H4 (cell line): ENCODE measurements around the gene PRKAG1. TPM values are rescaled to one million over a fixed set of nuclear protein-coding genes. Genes with fewer than 3 reads are reported as not detected.
A peak's percentile ranks its signal among the peaks of the same experiment; 100 is the strongest.

ENCODE experiments used
- DNase-seq: peaks from one replicate; pipeline ENCODE4 v3.0.0-alpha.2; 2015; ENCODE audit warnings: low spot score
- total RNA-seq: library from RNA; depleted of rRNA; stranded (reverse); fragments of >200 nt; shearing (Covaris generic); gene quantifications from 2 replicates; pipeline ENCODE4 v1.2.3, GENCODE V29; 2014; rRNA removed

The PRKAG1 gene
- total RNA-seq, 1 experiment from 2014 or later = 105 TPM

GRCh38 chr12:48967991-48968390 is 50.6 kb downstream of the PRKAG1 start:
- DNase-seq = no peak

- DNase-seq = no peak
Measured at GRCh38 chr12:48966177-48966895, 52.2 kb downstream of the PRKAG1 start.

GRCh38 chr12:48965298-48965838 is 53.2 kb downstream of the PRKAG1 start:
- DNase-seq = no peak

- DNase-seq = no peak
Measured at GRCh38 chr12:48961801-48962200, 56.8 kb downstream of the PRKAG1 start.

- DNase-seq = no peak
Measured at GRCh38 chr12:48961331-48961730, 57.2 kb downstream of the PRKAG1 start.

GRCh38 chr12:48960834-48961233 is 57.7 kb downstream of the PRKAG1 start:
- DNase-seq = no peak

GRCh38 chr12:48958049-48958388 is 60.6 kb downstream of the PRKAG1 start:
- no peak for DNase-seq

- peak; percentile 94 for DNase-seq
Measured at GRCh38 chr12:48957141-48958048, 61.2 kb downstream of the PRKAG1 start, which contains the start of gene ARF3. Gene ARF3, minus strand, starts transcription at chr12:48957487. Its CDS starts 16,392 bp downstream, at chr12:48941095.

GRCh38 chr12:48956279-48957140 is 62.1 kb downstream of the PRKAG1 start:
- DNase-seq = peak; percentile 97

- DNase-seq = no peak
Measured at GRCh38 chr12:48954841-48955501, 63.6 kb downstream of the PRKAG1 start.

- DNase-seq = no peak
Measured at GRCh38 chr12:48954061-48954460, 64.5 kb downstream of the PRKAG1 start.

GRCh38 chr12:48952691-48953090 is 65.9 kb downstream of the PRKAG1 start:
- DNase-seq = no peak

Other genes starting within 250 kb of the PRKAG1 start
- gene ADCY6, start 229.7 kb downstream of the PRKAG1 start, total RNA-seq = 7.8 and 8.5 TPM in 2 replicates
- gene CACNB3, start 200.3 kb downstream of the PRKAG1 start, total RNA-seq = 15.1 and 17.7 TPM in 2 replicates
- 65.5 and 75.0 TPM in 2 replicates for gene DDX23, start 166.6 kb downstream of the PRKAG1 start, total RNA-seq
- 0.06 and 0.14 TPM in 2 replicates for gene RND1, start 152.9 kb downstream of the PRKAG1 start, total RNA-seq
- gene FKBP11, start 93.3 kb downstream of the PRKAG1 start, total RNA-seq = 12.1 and 14.2 TPM in 2 replicates
- gene ARF3, start 61.3 kb downstream of the PRKAG1 start, total RNA-seq = 111 and 127 TPM in 2 replicates
- 0.08 TPM in 1 of 2 replicates, not detected in the other for gene WNT10B, start 47.0 kb downstream of the PRKAG1 start, total RNA-seq
- not detected in 2 replicates for gene WNT1, start 40.5 kb downstream of the PRKAG1 start, total RNA-seq
- gene DDN, start 19.4 kb downstream of the PRKAG1 start, total RNA-seq = 0.06 and 0.14 TPM in 2 replicates
- 6.9 and 9.4 TPM in 2 replicates for gene KMT2D, start 42.0 kb upstream of the PRKAG1 start, total RNA-seq
- 0.99 and 2.4 TPM in 2 replicates for gene RHEBL1, start 51.2 kb upstream of the PRKAG1 start, total RNA-seq
- gene DHH, start 76.0 kb upstream of the PRKAG1 start, total RNA-seq = 0.02 TPM in 1 of 2 replicates, not detected in the other
- 10.6 and 27.3 TPM in 2 replicates for gene LMBR1L, start 92.1 kb upstream of the PRKAG1 start, total RNA-seq
- 3,840 and 4,099 TPM in 2 replicates for gene TUBA1B, start 112.6 kb upstream of the PRKAG1 start, total RNA-seq
- 403 and 523 TPM in 2 replicates for gene TUBA1A, start 170.3 kb upstream of the PRKAG1 start, total RNA-seq
- 1,223 and 1,559 TPM in 2 replicates for gene TUBA1C, start 246.3 kb upstream of the PRKAG1 start, total RNA-seq